Measurements from ENCODE around the gene VIPAS39.
"Not testable (repeated sequence)": the region's sequence is repeated elsewhere in the genome, so short reads cannot be mapped to it uniquely, and the experiment has no call there.

VIPAS39 gene

DNA sequence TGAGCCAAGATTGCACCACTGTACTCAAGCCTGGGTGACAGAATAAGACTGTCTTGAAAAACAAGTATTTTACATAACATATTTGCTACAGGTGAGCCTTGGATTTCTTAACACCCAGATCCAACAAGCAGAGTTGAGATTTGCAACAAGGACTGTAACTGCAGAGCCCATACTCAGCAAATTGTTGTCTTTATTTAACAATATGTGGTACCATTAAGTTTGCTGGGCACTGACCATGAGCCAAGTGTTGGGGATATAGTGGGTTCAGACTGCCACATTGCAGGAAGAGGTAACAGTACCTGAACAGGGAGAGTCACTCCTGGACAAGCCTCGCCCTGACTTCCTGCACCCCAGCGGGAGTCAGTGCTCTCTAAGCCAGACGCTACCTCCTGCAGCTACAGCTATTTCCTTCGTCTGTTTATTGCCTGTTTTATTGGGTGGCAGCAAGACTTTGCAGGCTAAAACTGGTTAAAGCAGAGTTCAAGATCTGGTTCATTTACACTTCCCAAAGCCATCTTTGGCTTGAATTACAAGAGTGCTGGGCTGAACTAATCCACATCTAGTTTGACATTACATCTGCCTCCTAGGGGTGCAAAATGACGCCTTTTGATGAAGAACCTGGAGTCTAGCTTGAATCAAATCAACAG lies 12.9 kb upstream of the VIPAS39 start:
- DNase-seq: no peak

DNA sequence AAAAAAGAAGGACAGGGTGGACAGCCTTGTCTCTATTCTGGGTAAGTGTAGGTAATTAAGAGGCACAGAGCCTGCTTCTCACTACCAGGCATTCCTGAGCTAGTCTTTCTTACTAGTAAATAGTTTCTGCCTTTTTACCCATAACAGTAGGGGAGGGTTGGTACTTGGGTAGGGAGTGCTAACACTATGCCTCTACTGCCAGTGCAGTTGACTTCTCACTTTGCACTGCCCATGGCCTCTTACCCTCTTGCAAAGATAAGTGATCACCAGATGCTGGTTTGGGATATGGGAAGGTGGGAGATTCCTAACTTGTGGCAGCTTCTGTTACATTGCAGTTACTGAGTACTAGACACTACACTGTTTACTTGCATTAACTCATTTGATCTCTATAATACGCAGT lies 12.1 kb upstream of the VIPAS39 start:
- DNase-seq: no peak

- DNase-seq: no peak
Observed at GRCh38 chr14:77469067-77469505, 11.7 kb upstream of the VIPAS39 start.

GRCh38 chr14:77467801-77468200 lies 10.4 kb upstream of the VIPAS39 start:
- DNase-seq: no peak

DNA sequence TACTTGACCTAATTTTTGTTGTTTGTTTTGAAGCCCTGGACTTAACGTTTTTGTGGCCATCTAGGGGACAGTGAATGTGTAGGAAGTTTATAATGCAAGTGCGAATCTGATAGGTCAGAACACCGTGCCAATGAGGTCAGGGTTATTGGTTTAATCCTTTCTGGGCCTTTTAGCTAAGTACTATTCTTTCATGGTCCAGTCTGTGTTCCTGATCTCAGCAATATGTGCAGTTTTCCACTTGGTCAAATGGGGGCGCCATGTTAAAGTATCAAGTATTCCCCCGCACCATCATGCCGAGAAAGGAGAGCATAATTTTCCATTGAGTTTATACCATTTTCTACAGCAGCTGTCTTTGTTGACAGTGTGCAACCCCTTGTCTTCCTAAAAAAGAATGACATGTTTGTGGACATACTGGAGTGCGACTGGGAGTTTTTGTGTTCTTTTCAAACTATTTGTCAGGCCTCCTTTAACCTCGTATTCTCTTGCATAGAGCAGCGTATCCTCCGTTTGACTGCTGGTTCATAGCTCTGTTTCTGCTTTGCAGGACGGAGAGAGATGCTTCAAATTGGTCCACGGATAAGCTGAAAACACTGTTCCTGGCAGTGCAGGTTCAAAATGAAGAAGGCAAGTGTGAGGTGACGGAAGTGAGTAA lies 1.8 kb upstream of the VIPAS39 start:
- DNase-seq: peak in 46 of 56 donors; percentile 2 to 83 (median 32)

- DNase-seq: peak in 18 of 56 donors; percentile 17 to 73 (median 36)
Observed at GRCh38 chr14:77458249-77458950, 999 bp upstream of the VIPAS39 start.

DNA sequence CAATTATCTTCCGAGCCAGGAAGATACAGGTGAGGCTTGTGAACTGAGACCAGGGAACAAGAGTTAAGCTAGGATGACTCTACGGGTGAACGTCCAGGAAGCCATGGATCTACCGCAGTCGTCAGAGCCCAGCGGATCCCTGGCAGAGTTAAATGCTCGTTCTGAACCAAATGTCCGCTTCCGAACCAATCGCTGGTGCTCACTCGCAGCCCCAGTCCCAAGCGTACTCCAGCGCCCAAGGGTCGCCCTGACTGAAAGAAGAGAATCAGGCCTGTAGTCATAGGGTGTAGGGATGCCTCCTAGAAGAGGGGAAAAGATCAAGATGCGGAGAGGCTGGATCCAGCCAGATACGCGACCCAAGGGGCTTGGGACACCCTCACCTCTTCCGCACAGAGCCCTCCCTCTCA lies 283 bp downstream of the VIPAS39 start:
- peak in 2 of 56 donors; percentile 19 to 38 for DNase-seq

GRCh38 chr14:77455966-77456640 lies 1.3 kb downstream of the VIPAS39 start:
- no peak for DNase-seq

GRCh38 chr14:77442196-77442595 lies 15.2 kb downstream of the VIPAS39 start:
- no peak for DNase-seq

DNA sequence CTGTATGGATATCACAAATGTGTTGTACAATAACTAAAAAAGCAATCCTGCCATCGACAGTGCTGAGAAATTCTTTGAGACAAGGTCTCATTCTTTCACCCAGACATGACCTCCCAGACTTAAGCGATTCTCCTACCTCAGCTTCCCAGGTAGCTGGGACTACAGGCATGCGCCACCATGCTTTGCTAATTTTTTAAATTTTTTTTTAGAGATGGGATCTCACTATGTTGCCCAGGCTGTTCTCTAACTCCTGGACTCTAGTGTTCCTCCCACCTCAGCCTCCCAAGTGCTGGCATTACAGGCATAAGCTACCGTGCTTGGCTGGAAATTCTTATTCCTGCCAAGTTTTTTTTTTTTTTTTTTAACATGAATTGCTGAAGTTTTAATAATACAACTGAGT lies 17.5 kb downstream of the VIPAS39 start:
- DNase-seq: no peak

- no peak for DNase-seq
Observed at GRCh38 chr14:77438596-77438995, 18.8 kb downstream of the VIPAS39 start.

GRCh38 chr14:77436042-77436441 lies 21.4 kb downstream of the VIPAS39 start:
- DNase-seq: no peak

DNA sequence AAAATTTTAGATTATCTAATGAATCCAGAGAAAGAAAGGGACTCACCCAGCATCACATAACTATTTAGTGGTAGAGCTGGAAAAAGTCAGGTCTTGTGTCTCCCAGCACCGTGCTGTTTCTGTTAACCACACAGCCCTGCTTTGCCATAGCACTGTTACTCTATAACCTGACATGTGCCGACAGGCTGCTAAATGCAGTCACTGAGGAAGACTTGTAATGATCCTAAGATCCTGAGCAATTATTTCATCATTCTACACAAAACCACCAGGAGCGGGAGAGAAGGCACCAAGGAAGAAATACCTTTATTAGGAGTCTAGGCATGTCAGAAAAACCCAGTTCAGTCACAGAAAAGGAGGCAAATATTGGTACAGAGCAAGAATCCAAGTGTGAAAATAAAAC lies 31.0 kb downstream of the VIPAS39 start:
- DNase-seq: peak in 1 of 56 donors; percentile 0

GRCh38 chr14:77424862-77425261 lies 32.5 kb downstream of the VIPAS39 start:
- no peak for DNase-seq

GRCh38 chr14:77423423-77423822 lies 34.0 kb downstream of the VIPAS39 start, which contains the start of gene NOXRED1:
Gene NOXRED1 (minus strand): TSS chr14:77423523. CDS start chr14:77422889, 634 bp downstream.
- DNase-seq: no peak

DNA sequence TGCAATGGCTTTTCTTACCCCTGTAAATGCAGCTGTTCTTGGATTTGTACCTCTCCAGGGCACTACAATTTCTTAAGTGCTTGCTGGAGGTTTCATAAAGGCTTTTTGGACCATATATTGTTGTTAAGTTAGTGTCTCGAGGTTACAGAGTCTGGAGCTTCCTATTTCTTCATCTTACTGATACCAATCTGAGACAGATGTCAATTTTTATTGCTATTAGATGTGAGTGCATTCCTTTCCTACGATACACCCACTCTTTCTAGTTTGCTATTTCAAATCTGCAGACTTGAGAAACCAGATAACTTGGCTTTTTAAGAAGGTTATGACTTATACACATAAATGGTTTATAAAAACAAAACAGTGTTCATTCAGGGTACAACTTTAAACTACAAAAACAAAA lies 36.2 kb downstream of the VIPAS39 start:
- no peak for DNase-seq

- DNase-seq: no peak
Observed at GRCh38 chr14:77416836-77417235, 40.6 kb downstream of the VIPAS39 start.

DNA sequence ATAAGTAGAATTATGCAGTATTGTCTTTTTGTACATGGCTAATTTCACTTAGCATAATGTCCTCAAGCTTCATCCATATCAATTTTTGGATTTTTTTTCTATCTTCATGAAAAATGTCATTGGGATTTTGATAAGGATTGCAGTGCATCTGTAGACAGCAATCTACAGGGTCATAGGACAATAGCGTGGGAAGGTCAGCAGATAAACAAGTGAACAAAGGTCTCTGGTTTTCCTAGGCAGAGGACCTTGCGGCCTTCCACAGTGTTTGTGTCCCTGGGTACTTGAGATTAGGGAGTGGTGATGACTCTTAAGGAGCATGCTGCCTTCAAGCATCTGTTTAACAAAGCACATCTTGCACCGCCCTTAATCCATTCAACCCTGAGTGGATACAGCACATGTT lies 41.3 kb downstream of the VIPAS39 start:
- not testable (repeated sequence) for DNase-seq

GRCh38 chr14:77415403-77416030 lies 41.9 kb downstream of the VIPAS39 start:
- DNase-seq: not testable (repeated sequence)

- no peak for DNase-seq
Observed at GRCh38 chr14:77409131-77409533, 48.3 kb downstream of the VIPAS39 start.

DNA sequence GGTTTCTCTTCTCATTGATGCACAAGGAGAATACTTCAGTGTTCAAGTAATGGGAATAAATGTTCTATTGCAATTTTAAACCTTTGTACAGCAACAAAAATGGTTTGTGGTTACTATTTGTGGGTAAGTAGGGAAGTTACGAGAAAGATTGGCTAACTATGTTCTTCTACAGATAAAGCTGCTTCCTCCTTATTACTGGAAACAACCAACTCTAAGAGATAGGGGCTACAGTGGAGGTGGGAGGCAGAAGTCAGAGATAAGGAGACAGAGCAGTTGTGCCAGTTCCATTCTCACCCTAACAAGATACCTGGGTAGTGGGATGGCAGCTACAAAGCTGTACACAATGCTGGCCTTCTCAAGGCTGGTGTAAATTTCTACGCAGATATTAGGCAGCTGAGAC lies 50.2 kb downstream of the VIPAS39 start:
- DNase-seq: no peak

Measured in nucleus accumbens (tissue), 56 donors.